ENCODE results near the gene SLCO2B1. TPM values are rescaled to one million over a fixed set of nuclear protein-coding genes. Genes with fewer than 3 reads are reported as not detected.

SLCO2B1 gene
- total RNA-seq, 1 experiment from 2014 or later = not detected

DNA sequence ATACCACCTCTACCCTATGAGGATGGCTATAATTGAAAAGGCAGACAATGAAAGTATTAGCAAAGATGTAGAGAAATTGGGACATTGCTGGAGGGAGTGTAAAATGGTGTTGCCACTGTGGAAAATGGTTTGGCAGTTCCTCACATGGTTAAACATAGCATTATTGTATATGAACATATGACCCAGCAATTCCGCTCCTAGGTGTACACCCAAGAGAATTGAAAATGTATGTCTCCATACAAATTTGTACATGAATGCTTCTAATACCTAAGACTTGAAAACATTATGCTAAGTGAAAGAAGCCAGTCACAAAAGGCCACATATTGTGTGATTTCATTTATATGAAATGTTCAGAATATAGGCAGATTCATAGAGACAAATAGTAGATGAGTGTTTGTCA, 10.0 kb downstream of the SLCO2B1 start:
- H3K27me3 ChIP-seq (ENCODE audit: insufficient read depth, low read length) = no peaks in the 10 kb centered on the region
- no peaks in the 10 kb centered on the region for H3K23me2 ChIP-seq (ENCODE audit: insufficient read length, low read depth, low read length, poor library complexity, severe bottlenecking)
- H3K79me1 ChIP-seq (ENCODE audit: insufficient read depth, low read depth, low read length, poor library complexity, severe bottlenecking) = no peaks in the 10 kb centered on the region
- Mint-ChIP-seq H3K4me3 (no peak overlapping the region), H3K4me1 (peaks cover 12 to 13% of the 10 kb centered on the region in 2 experiments; a peak in 3 of 4 replicates), H3K27ac (peak overlapping the region in 1 of 3 experiments; percentile 41; a peak in 1 of 7 replicates), H3K9me3 (peaks cover 0 to 11% of the 10 kb centered on the region in 2 experiments; a peak in 3 of 5 replicates), H3K27me3 (ENCODE audit: low read depth) (peaks cover 2% of the 10 kb centered on the region), H3K36me3 (ENCODE audit: insufficient read depth in 1 of 3, low read depth in 3 of 3) (peaks cover 0 to 4% (median 2%) of the 10 kb centered on the region in 3 experiments; a peak in 2 of 7 replicates)
- no peak overlapping the region for H2BK5ac ChIP-seq (ENCODE audit: insufficient read length, low read length)
- H3K18ac ChIP-seq (ENCODE audit: insufficient read length, low read depth, low read length) = no peak overlapping the region
- peaks cover 5% of the 10 kb centered on the region for H3K9me3 ChIP-seq (ENCODE audit: control insufficient read depth, low read depth, low read length)
- H2BK20ac ChIP-seq (ENCODE audit: low read depth, low read length, poor library complexity, severe bottlenecking) = no peak overlapping the region
- H3T11ph ChIP-seq (ENCODE audit: low read length) = no peak overlapping the region
- H3K27ac ChIP-seq (ENCODE audit: insufficient read length, low read depth, low read length) = no peak overlapping the region
- H2BK120ac ChIP-seq (ENCODE audit: low read depth, low read length, poor library complexity, severe bottlenecking) = no peak overlapping the region
- H3K23ac ChIP-seq (ENCODE audit: insufficient read length, low read depth, low read length) = no peak overlapping the region
- no peak overlapping the region for H3K14ac ChIP-seq (ENCODE audit: insufficient read depth, low read length)
- H4K91ac ChIP-seq (ENCODE audit: insufficient read length, low read depth, low read length) = no peak overlapping the region
- H2AK5ac ChIP-seq (ENCODE audit: insufficient read length, low read length) = no peak overlapping the region
- no peak for TF ChIP-seq CTCF (conservative IDR thresholded peaks at IDR 0.05)
- no peak overlapping the region for H2AFZ ChIP-seq (ENCODE audit: low read length)
- no peak for DNase-seq
- no peak overlapping the region for H3K4ac ChIP-seq (ENCODE audit: low read depth, low read length)
- H2BK15ac ChIP-seq (ENCODE audit: low read depth, low read length) = no peak overlapping the region
- H4K5ac ChIP-seq (ENCODE audit: insufficient read length, low read depth, low read length) = no peak overlapping the region
- no CpG with 5 or more reads among the region's 1 CpG for WGBS (ENCODE audit: extremely low coverage, insufficient read length, low lambda C conversion rate)
- no peaks in the 10 kb centered on the region for H3K4me1 ChIP-seq (ENCODE audit: insufficient read depth, low read length)
- no peak overlapping the region for H3K9ac ChIP-seq (ENCODE audit: extremely low read depth, insufficient read length, low read length)
- no peak overlapping the region for H3K56ac ChIP-seq (ENCODE audit: insufficient read length, low read depth, low read length)
- H3K4me2 ChIP-seq (ENCODE audit: insufficient read depth, insufficient read length, low read length) = no peak overlapping the region
- no peaks in the 10 kb centered on the region for H3K79me2 ChIP-seq (ENCODE audit: insufficient read depth, low read length)
- no peaks in the 10 kb centered on the region for H4K20me1 ChIP-seq (ENCODE audit: control insufficient read depth, insufficient read depth, insufficient read length)
- H2BK12ac ChIP-seq (ENCODE audit: insufficient read length, low read depth, low read length) = no peak overlapping the region
- H4K8ac ChIP-seq (replicated peaks; ENCODE audit: insufficient read length, low read depth, low read length) = no peak overlapping the region

Data from H9 (cell line).